GM12875 (cell line): ENCODE data around the gene LHCGR.
"Not testable (repeated sequence)": the region's sequence is repeated elsewhere in the genome, so short reads cannot be mapped to it uniquely, and the experiment has no call there.

Source experiments
- H3K4me3 ChIP-seq: one replicate; pipeline ENCODE4 v1.5.1; 2011; ENCODE audit warnings: low read depth, low read length, control low read depth
- TF ChIP-seq, protein P1 (sequence below): IDR thresholded peaks from 2 replicates; pipeline ENCODE4 v1.5.1; 2011; ENCODE audit warnings: low read depth, mild to moderate bottlenecking, control low read depth, inconsistent platforms, low read length, moderate library complexity, borderline replicate concordance; ENCODE audit not compliant: insufficient read depth

Gene LHCGR

DNA sequence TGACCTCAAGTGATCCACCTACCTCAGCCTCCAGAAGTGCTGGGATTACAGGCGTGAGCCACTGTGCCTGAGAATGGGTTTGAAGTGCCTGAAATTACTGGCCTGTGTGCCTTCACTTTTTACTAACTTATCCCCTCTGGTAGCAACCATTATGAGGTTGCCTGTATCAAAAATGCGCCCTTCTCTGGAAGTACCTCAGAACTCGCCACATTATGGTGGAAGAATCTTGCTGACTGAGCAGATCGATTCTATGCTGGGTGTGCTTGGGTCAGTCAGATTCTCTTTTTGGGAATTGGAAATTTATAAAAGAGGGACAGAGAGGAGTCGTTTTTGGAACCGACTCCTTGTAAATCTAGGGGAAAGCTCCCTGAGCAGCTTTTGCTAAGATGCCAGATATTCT lies 8.2 kb downstream of the LHCGR start:
- TF ChIP-seq, protein P1, sequence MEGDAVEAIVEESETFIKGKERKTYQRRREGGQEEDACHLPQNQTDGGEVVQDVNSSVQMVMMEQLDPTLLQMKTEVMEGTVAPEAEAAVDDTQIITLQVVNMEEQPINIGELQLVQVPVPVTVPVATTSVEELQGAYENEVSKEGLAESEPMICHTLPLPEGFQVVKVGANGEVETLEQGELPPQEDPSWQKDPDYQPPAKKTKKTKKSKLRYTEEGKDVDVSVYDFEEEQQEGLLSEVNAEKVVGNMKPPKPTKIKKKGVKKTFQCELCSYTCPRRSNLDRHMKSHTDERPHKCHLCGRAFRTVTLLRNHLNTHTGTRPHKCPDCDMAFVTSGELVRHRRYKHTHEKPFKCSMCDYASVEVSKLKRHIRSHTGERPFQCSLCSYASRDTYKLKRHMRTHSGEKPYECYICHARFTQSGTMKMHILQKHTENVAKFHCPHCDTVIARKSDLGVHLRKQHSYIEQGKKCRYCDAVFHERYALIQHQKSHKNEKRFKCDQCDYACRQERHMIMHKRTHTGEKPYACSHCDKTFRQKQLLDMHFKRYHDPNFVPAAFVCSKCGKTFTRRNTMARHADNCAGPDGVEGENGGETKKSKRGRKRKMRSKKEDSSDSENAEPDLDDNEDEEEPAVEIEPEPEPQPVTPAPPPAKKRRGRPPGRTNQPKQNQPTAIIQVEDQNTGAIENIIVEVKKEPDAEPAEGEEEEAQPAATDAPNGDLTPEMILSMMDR = no peak
- no peak overlapping the region for H3K4me3 ChIP-seq

DNA sequence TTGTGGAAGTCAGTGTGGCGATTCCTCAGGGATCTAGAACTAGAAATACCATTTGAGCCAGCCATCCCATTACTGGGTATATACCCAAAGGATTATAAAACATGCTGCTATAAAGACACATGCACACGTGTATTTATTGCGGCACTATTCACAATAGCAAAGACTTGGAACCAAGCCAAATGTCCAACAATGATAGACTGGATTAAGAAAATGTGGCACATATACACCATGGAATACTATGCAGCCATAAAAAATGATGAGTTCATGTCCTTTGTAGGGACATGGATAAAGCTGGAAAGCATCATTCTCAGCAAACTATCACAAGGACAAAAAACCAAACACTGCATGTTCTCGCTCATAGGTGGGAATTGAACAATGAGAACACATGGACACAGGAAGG lies 16.3 kb downstream of the LHCGR start:
- not testable (repeated sequence) for H3K4me3 ChIP-seq

DNA sequence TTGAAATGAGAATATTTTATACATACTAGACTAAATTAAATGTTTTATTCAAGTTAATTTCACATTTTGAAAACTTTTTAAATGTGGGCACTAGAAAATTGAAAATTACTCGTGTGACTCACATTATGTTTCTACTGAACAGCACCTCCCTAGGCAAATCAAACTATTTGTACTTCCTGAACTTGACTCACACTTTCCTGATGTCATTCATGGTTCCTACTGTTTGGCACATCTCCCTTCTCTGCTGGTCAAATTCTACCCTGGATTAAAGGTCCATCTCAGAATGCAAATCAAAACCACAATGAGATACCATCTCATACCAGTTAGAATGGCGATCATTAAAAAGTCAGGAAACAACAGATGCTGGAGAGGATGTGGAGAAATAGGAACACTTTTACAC lies 16.7 kb downstream of the LHCGR start:
- H3K4me3 ChIP-seq = no peak overlapping the region
- TF ChIP-seq, protein P1 = no peak

DNA sequence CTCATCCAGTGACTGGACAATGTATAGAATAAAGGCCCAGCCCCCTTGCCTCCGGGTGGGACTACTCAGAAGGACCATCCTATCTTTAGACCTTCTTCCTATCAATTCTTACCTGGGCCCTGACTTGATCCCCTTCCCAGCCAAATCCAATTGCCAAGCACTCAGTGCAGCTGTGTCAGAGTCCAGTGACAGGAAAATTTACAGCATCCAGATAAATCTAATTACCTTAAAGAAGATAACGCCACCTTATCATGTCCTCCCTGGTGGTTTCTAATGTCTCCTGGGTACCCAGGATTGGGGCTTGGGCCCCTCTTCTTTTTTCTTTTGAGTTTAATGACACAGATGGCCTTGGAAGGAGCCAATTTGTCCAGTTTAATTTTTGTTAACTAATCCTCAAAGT lies 19.3 kb downstream of the LHCGR start:
- TF ChIP-seq, protein P1 = no peak
- H3K4me3 ChIP-seq = no peak overlapping the region

DNA sequence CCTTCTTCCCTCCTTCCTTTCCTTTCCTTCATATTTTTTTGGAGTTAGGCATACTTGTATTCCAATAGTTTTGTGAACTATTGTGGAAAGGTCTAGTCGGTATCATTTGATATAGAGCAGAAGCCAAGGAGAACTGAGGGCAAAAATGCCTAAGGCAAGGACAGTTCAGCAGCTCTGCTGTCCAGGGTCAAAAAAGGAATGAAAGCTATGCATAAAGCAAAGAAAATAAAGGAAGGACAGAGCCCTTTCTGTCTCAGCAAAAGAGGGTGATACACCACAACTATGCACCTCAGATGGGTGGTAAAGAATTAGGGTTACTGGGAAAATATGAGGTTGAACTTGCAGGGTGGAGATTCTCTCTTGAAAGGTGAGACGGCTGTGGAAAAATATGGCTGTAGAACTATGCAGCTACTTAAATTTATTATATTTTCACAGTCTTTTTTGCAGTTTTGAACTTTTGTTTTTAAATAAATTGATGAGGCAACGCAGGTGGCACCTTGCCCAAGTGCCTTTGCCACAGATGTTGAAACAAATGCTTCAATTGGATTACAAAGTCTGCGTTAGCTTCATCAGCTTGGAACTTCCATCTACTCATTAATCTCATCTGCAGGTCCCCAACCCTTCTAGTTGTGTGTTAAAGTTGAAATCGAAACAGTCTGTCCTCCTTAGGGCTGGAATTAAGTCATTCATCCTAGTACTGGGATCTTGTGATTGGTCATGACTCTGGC lies 20.8 kb downstream of the LHCGR start:
- TF ChIP-seq, protein P1 = no peak
- H3K4me3 ChIP-seq = no peak overlapping the region

DNA sequence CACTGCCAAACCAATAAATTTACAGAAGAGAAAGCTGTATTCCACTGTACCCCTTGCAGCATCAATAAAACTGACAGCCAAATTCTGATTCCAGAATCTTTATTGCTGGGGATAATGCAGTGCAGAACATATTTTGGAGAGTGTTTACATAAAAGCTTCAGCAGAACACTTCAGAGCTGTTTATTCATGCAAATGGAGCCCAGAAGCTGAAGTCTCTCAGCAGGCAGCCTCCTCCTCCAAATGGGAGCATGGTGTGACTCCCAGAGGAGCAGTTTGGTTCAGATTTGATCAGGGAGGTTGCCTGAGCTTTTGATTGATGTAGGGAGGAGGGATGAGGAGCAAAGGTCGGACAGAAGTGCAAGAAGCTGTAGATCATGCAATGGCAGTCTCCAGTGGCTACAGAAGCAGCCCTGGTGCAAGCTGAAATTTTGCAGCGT lies 22.4 kb downstream of the LHCGR start:
- TF ChIP-seq, protein P1 = no peak
- H3K4me3 ChIP-seq = no peak overlapping the region

DNA sequence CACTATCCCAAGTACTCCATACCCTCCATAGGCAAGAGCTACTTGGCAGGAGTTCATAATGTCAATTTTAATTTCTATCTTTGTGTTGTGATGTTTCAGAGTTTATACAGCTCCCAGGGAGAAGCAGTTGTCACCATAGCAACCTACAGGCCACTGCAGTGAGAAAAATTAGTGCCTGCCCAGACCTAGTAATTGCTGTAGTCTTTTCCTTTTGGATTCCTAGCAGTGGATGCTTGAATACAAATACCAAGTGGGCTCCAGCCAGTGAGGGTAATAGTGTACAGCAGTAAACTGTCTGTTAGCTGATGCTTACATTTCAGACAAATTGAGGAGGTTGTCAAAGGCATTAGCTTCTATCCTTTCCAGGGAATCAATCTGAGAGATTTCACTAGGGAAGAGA lies 26.7 kb downstream of the LHCGR start:
- TF ChIP-seq, protein P1 = no peak
- H3K4me3 ChIP-seq = no peak overlapping the region
